Measurements from ENCODE around the gene TGFB1. TPM values are rescaled to one million over a fixed set of nuclear protein-coding genes. Genes with fewer than 3 reads are reported as not detected.

The TGFB1 gene
- total RNA-seq, 1 experiment from 2014 or later, result 102 TPM

DNA sequence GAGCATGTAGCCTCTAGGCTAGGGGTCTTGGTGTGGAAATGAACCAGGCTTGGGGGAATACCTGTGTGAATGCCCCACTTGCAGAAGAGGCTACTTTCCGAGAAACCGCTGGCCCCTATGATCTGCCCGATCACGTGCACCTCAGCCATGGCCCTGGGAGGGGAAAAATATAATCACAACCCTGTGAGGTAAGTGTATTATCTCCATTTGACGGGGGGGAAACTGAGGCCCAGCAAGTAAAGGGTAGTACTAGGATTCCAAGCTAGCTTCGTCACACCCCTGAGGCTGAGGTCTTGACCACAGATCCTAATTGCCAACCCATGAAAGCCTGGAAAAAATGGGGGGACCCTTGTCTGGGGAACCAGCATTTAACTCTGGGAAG is 9.6 kb upstream of the TGFB1 start:
- Histone ChIP-seq H3K36me3 (ENCODE audit: insufficient read depth, low read length, poor library complexity, severe bottlenecking) (no peaks in the 10 kb centered on the region), H3K4me3 (ENCODE audit: low read depth, low read length, poor library complexity, severe bottlenecking) (peak overlapping the region; percentile 79), H3K27ac (ENCODE audit: low read depth, low read length, poor library complexity, severe bottlenecking) (peak overlapping the region; percentile 100), H3K9me3 (ENCODE audit: low read depth, low read length, poor library complexity, severe bottlenecking) (no peaks in the 10 kb centered on the region), H3K4me1 (ENCODE audit: insufficient read depth, low read length, poor library complexity, severe bottlenecking) (peaks cover 6% of the 10 kb centered on the region), H3K27me3 (replicated peaks; ENCODE audit: insufficient read depth, low read depth, low read length, poor library complexity) (no peaks in the 10 kb centered on the region)
- no peak for DNase-seq (ENCODE audit: low spot score)
- TF ChIP-seq EZH2 (IDR thresholded peaks at IDR 0.05; ENCODE audit: borderline replicate concordance, low read depth, low read length, poor library complexity, severe bottlenecking), result no peak
- BruUV-seq (replicated peaks), result no TSS peak
- intact Hi-C loops (cut with micrococcal nuclease; ENCODE audit: unreplicated experiment), result no loop called here
- ChIA-PET POLR2A (ENCODE audit: low non-redundant PET) (interaction anchor here (0.6 to 0.8 kb wide), 2 partner anchors 10 to 28 kb away, joined by 3 to 10 read pairs; no protein-coding TSS in a partner anchor), CTCF (no interaction called here)

DNA sequence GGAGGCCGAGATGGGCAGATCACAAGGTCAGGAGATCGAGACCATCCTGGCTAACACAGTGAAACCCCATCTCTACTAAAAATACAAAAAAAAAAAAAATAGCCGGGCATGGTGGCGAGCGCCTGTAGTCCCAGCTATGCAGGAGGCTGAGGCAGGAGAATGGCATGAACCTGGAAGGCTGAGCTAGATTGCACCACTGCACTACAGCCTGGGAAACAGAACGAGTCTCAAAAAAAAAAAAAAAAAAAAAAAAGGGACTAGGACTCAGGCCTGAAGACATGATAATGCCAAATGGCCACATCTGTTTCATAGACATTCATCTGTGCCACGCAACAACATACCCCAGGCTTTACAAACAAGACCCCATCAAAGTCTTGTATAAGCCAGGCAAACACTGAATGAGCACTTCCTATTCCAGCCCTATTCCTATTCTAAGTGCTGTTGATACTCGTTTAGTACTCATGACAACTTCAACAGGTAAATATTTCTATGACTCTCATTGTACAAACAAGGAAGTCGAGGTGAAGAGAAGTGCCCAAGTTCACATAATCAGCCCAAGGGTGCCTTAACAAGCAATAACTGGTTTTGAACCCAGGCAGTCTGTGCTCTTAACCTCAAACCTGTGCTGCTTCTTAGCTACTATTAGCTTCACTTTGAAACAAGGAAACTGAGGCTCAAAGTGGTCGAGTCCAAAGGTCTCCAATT is 8.6 kb upstream of the TGFB1 start:
- BruUV-seq (replicated peaks), result no TSS peak
- Histone ChIP-seq H3K4me1 (ENCODE audit: insufficient read depth, low read length, poor library complexity, severe bottlenecking) (peaks cover 6% of the 10 kb centered on the region), H3K4me3 (ENCODE audit: low read depth, low read length, poor library complexity, severe bottlenecking) (no peak overlapping the region), H3K36me3 (ENCODE audit: insufficient read depth, low read length, poor library complexity, severe bottlenecking) (no peaks in the 10 kb centered on the region), H3K27ac (ENCODE audit: low read depth, low read length, poor library complexity, severe bottlenecking) (no peak overlapping the region), H3K27me3 (replicated peaks; ENCODE audit: insufficient read depth, low read depth, low read length, poor library complexity) (no peaks in the 10 kb centered on the region), H3K9me3 (ENCODE audit: low read depth, low read length, poor library complexity, severe bottlenecking) (no peaks in the 10 kb centered on the region)
- ChIA-PET POLR2A (ENCODE audit: low non-redundant PET) (no interaction called here), CTCF (interaction anchor here (0.6 kb wide), 1 partner anchor 69 kb away, joined by 5 read pairs; no protein-coding TSS in a partner anchor)
- no peak for DNase-seq (ENCODE audit: low spot score)
- TF ChIP-seq, protein P1, sequence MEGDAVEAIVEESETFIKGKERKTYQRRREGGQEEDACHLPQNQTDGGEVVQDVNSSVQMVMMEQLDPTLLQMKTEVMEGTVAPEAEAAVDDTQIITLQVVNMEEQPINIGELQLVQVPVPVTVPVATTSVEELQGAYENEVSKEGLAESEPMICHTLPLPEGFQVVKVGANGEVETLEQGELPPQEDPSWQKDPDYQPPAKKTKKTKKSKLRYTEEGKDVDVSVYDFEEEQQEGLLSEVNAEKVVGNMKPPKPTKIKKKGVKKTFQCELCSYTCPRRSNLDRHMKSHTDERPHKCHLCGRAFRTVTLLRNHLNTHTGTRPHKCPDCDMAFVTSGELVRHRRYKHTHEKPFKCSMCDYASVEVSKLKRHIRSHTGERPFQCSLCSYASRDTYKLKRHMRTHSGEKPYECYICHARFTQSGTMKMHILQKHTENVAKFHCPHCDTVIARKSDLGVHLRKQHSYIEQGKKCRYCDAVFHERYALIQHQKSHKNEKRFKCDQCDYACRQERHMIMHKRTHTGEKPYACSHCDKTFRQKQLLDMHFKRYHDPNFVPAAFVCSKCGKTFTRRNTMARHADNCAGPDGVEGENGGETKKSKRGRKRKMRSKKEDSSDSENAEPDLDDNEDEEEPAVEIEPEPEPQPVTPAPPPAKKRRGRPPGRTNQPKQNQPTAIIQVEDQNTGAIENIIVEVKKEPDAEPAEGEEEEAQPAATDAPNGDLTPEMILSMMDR (conservative IDR thresholded peaks at IDR 0.05; ENCODE audit: low read depth, low read length), result no peak
- TF ChIP-seq EZH2 (IDR thresholded peaks at IDR 0.05; ENCODE audit: borderline replicate concordance, low read depth, low read length, poor library complexity, severe bottlenecking), result no peak
- intact Hi-C loops (cut with micrococcal nuclease; ENCODE audit: unreplicated experiment), result no loop called here

DNA sequence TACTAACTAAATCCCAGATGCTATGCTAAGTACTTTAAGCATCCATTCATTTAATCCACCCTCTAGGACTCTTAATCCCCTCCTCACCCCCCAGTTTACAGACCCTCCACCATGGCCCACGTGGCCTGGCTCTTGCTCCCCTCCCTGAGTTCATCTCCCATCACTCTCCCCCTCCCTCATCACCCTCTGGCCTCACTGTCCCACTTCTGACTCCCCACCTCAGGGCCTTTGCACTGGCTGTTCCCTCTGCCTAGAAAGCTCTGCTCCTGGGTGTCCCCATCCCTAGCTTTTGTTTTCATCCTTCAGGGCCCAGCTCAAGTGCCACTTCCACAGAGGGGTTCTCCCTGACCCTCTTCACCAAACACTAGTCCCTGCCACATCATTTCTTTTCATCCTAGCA is 6.0 kb upstream of the TGFB1 start:
- H3K9me3 ChIP-seq (ENCODE audit: low read depth, low read length, poor library complexity, severe bottlenecking), result no peaks in the 10 kb centered on the region
- no peak overlapping the region for H3K4me3 ChIP-seq (ENCODE audit: low read depth, low read length, poor library complexity, severe bottlenecking)
- no peak for DNase-seq (ENCODE audit: low spot score)
- H3K27me3 ChIP-seq (replicated peaks; ENCODE audit: insufficient read depth, low read depth, low read length, poor library complexity), result no peaks in the 10 kb centered on the region
- ChIA-PET CTCF (no interaction called here), POLR2A (ENCODE audit: low non-redundant PET) (no interaction called here)
- no peak overlapping the region for H3K27ac ChIP-seq (ENCODE audit: low read depth, low read length, poor library complexity, severe bottlenecking)
- no peak for TF ChIP-seq EZH2 (IDR thresholded peaks at IDR 0.05; ENCODE audit: borderline replicate concordance, low read depth, low read length, poor library complexity, severe bottlenecking)
- TF ChIP-seq, protein P1 (conservative IDR thresholded peaks at IDR 0.05; ENCODE audit: low read depth, low read length), result no peak
- BruUV-seq (replicated peaks), result no TSS peak
- H3K36me3 ChIP-seq (ENCODE audit: insufficient read depth, low read length, poor library complexity, severe bottlenecking), result no peaks in the 10 kb centered on the region
- intact Hi-C loops (cut with micrococcal nuclease; ENCODE audit: unreplicated experiment), result no loop called here
- H3K4me1 ChIP-seq (ENCODE audit: insufficient read depth, low read length, poor library complexity, severe bottlenecking), result peaks cover 6% of the 10 kb centered on the region

DNA sequence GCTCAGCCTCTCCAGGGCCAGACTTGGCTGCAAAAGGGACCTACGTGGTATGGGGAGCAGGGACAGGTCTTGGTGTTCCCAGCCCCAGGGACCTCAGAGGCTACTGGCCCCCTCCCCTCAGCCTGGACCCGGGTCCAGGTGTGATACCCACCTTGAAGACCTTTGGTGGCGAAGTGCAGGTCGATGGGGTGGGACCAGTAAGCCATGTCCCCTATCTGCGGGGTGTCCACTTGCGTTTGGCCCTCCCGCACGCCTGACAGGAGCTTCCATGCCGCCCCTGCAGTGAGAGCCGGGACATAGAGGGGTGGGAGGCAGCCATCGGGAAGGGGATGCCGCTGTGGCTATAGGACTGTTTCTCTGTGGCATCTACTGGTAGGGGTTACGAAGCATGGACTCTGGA is 4.0 kb upstream of the TGFB1 start:
- intact Hi-C loops (cut with micrococcal nuclease; ENCODE audit: unreplicated experiment), result no loop called here
- CTCF ChIA-PET, result no interaction called here
- Histone ChIP-seq H3K4me1 (ENCODE audit: insufficient read depth, low read length, poor library complexity, severe bottlenecking) (peaks cover 4% of the 10 kb centered on the region), H3K9me3 (ENCODE audit: low read depth, low read length, poor library complexity, severe bottlenecking) (no peaks in the 10 kb centered on the region), H3K4me3 (ENCODE audit: low read depth, low read length, poor library complexity, severe bottlenecking) (no peak overlapping the region), H3K27ac (ENCODE audit: low read depth, low read length, poor library complexity, severe bottlenecking) (no peak overlapping the region), H3K27me3 (replicated peaks; ENCODE audit: insufficient read depth, low read depth, low read length, poor library complexity) (no peaks in the 10 kb centered on the region), H3K36me3 (ENCODE audit: insufficient read depth, low read length, poor library complexity, severe bottlenecking) (no peaks in the 10 kb centered on the region)
- POLR2A ChIA-PET (ENCODE audit: low non-redundant PET), result interaction anchor here (0.6 kb wide), 1 partner anchor 107 kb away, joined by 5 read pairs; no protein-coding TSS in a partner anchor
- TF ChIP-seq EZH2 (IDR thresholded peaks at IDR 0.05; ENCODE audit: borderline replicate concordance, low read depth, low read length, poor library complexity, severe bottlenecking), result no peak
- TF ChIP-seq, protein P1 (conservative IDR thresholded peaks at IDR 0.05; ENCODE audit: low read depth, low read length), result no peak
- no TSS peak for BruUV-seq (replicated peaks)
- DNase-seq (ENCODE audit: low spot score), result no peak
